ENCODE measurements around the gene CORO1C.

Gene CORO1C

GRCh38 chr12:108615918-108616317 lies 115.4 kb downstream of the CORO1C start:
- Histone ChIP-seq H3K4me1 (ENCODE audit: insufficient read depth, low read length) (peaks cover 3% of the 10 kb centered on the region; the same call in 1 of the 2 replicates), H3K27ac (ENCODE audit: low read depth, low read length) (no peak overlapping the region), H3K9ac (ENCODE audit: low read depth, low read length) (no peak overlapping the region), H3K9me3 (ENCODE audit: insufficient read depth, low read depth, low read length) (peaks cover 3% of the 10 kb centered on the region; the same call in 1 of the 2 replicates), H3K27me3 (ENCODE audit: insufficient read depth, low read length) (no peaks in the 10 kb centered on the region), H3K4me3 (ENCODE audit: low read length) (no peak overlapping the region), H3K36me3 (ENCODE audit: insufficient read depth, low read length) (no peaks in the 10 kb centered on the region)
- 92% methylated on average over 1 of the region's 1 CpG for WGBS

DNA sequence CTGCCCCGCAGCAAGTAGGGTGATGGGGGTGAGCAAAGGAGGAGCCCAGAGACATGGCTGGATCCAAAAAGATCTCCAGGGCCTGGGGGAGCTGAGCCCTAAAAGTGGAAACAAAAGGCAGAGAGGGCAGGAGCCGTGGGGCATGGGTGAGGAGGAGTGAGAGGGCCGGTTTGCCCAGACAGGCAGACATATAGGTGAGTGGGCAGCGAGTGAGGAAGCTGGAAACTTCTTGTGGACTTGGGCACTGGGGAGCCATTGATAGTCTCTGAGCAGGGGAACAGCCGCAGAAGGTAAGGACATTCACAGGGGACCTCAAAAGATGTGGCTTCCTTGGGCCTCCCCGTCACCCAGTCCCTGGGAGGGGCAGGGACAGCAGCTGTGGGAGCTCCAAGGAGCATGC lies 116.7 kb downstream of the CORO1C start:
- H3K36me3 ChIP-seq (ENCODE audit: insufficient read depth, low read length) = no peaks in the 10 kb centered on the region
- H3K27me3 ChIP-seq (ENCODE audit: insufficient read depth, low read length) = no peaks in the 10 kb centered on the region
- H3K27ac ChIP-seq (ENCODE audit: low read depth, low read length) = no peak overlapping the region
- H3K4me1 ChIP-seq (ENCODE audit: insufficient read depth, low read length) = 0 out of 2 replicates have a peak, but pooled peaks cover 3% of the 10 kb centered on the region
- H3K4me3 ChIP-seq (ENCODE audit: low read length) = no peak overlapping the region
- H3K9me3 ChIP-seq (ENCODE audit: insufficient read depth, low read depth, low read length) = peaks cover 3% of the 10 kb centered on the region; the same call in 1 of the 2 replicates
- 92% methylated on average over 6 of the region's 6 CpGs for WGBS
- H3K9ac ChIP-seq (ENCODE audit: low read depth, low read length) = no peak overlapping the region

DNA sequence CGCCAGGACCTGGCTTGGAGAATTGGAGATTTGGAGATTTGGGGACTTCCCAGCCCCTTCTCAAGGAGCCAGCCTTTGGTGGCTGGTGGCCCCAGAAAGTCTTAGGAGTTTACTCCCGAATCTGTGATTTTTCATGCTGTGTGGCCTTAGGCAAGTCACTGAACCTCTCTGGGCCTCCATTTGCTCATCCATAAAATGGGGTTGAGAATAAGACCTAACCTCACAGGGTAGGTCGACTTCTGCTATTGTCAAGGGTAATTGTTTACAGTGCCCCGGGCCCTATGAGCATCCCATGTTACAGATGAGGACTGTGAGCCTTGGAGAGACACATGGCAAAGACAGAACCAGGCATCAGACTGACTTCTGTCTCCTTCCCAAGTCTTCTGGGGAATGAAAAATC lies 117.3 kb downstream of the CORO1C start:
- H3K27me3 ChIP-seq (ENCODE audit: insufficient read depth, low read length) = no peaks in the 10 kb centered on the region
- peaks cover 3% of the 10 kb centered on the region; the same call in 1 of the 2 replicates for H3K9me3 ChIP-seq (ENCODE audit: insufficient read depth, low read depth, low read length)
- H3K36me3 ChIP-seq (ENCODE audit: insufficient read depth, low read length) = no peaks in the 10 kb centered on the region
- H3K27ac ChIP-seq (ENCODE audit: low read depth, low read length) = no peak overlapping the region
- H3K4me1 ChIP-seq (ENCODE audit: insufficient read depth, low read length) = 0 out of 2 replicates have a peak, but pooled peaks cover 3% of the 10 kb centered on the region
- 88% methylated on average over 4 of the region's 4 CpGs for WGBS
- H3K4me3 ChIP-seq (ENCODE audit: low read length) = no peak overlapping the region
- H3K9ac ChIP-seq (ENCODE audit: low read depth, low read length) = no peak overlapping the region

DNA sequence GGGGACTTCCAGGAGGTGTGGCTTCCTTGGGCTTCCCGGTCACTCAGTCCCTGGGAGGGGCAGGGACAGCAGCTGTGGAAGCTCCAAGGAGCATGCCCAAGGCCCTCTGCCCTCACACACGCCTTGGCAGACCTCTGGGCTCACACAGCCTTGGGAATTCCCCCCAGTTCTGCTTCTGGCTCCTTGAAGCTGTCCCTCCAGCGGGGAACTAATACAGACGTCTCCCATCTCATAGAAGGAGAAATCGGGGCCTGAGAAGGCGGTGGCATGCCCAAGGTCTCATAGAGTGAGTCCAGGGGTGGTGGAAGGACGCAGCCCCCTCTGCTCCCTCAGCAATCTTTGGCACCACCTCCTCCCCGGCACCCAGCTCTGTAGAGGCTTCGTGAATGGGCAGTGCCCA lies 117.8 kb downstream of the CORO1C start:
- H3K9me3 ChIP-seq (ENCODE audit: insufficient read depth, low read depth, low read length) = peaks cover 3% of the 10 kb centered on the region; the same call in 1 of the 2 replicates
- WGBS = 80% methylated on average over 9 of the region's 9 CpGs
- no peak overlapping the region for H3K27ac ChIP-seq (ENCODE audit: low read depth, low read length)
- no peaks in the 10 kb centered on the region for H3K36me3 ChIP-seq (ENCODE audit: insufficient read depth, low read length)
- 0 out of 2 replicates have a peak, but pooled peaks cover 3% of the 10 kb centered on the region for H3K4me1 ChIP-seq (ENCODE audit: insufficient read depth, low read length)
- no peak overlapping the region for H3K4me3 ChIP-seq (ENCODE audit: low read length)
- no peak overlapping the region for H3K9ac ChIP-seq (ENCODE audit: low read depth, low read length)
- H3K27me3 ChIP-seq (ENCODE audit: insufficient read depth, low read length) = no peaks in the 10 kb centered on the region

GRCh38 chr12:108612788-108613282 lies 118.5 kb downstream of the CORO1C start:
- H3K4me3 ChIP-seq (ENCODE audit: low read length) = no peak overlapping the region
- no peaks in the 10 kb centered on the region for H3K4me1 ChIP-seq (ENCODE audit: insufficient read depth, low read length)
- no peak overlapping the region for H3K27ac ChIP-seq (ENCODE audit: low read depth, low read length)
- H3K36me3 ChIP-seq (ENCODE audit: insufficient read depth, low read length) = no peaks in the 10 kb centered on the region
- no peak overlapping the region for H3K9ac ChIP-seq (ENCODE audit: low read depth, low read length)
- 75% methylated on average over 8 of the region's 8 CpGs for WGBS
- H3K27me3 ChIP-seq (ENCODE audit: insufficient read depth, low read length) = no peaks in the 10 kb centered on the region
- peaks cover 3% of the 10 kb centered on the region; the same call in 1 of the 2 replicates for H3K9me3 ChIP-seq (ENCODE audit: insufficient read depth, low read depth, low read length)

- Histone ChIP-seq H3K4me3 (ENCODE audit: low read length) (no peak overlapping the region), H3K27me3 (ENCODE audit: insufficient read depth, low read length) (no peaks in the 10 kb centered on the region), H3K27ac (ENCODE audit: low read depth, low read length) (no peak overlapping the region), H3K4me1 (ENCODE audit: insufficient read depth, low read length) (no peaks in the 10 kb centered on the region), H3K9ac (ENCODE audit: low read depth, low read length) (no peak overlapping the region), H3K36me3 (ENCODE audit: insufficient read depth, low read length) (no peaks in the 10 kb centered on the region), H3K9me3 (ENCODE audit: insufficient read depth, low read depth, low read length) (peaks cover 3% of the 10 kb centered on the region; the same call in 1 of the 2 replicates)
- whole genome bisulfite sequencing = 62% methylated on average over 5 of the region's 5 CpGs
These were observed 119.4 kb downstream of the CORO1C start for GRCh38 chr12:108611884-108612415.

- peaks cover 3% of the 10 kb centered on the region; the same call in 1 of the 2 replicates for H3K9me3 ChIP-seq (ENCODE audit: insufficient read depth, low read depth, low read length)
- H3K4me1 ChIP-seq (ENCODE audit: insufficient read depth, low read length) = no peaks in the 10 kb centered on the region
- H3K36me3 ChIP-seq (ENCODE audit: insufficient read depth, low read length) = no peaks in the 10 kb centered on the region
- 92% methylated on average over 15 of the region's 15 CpGs for WGBS
- no peak overlapping the region for H3K4me3 ChIP-seq (ENCODE audit: low read length)
- no peak overlapping the region for H3K9ac ChIP-seq (ENCODE audit: low read depth, low read length)
- no peak overlapping the region for H3K27ac ChIP-seq (ENCODE audit: low read depth, low read length)
- H3K27me3 ChIP-seq (ENCODE audit: insufficient read depth, low read length) = no peaks in the 10 kb centered on the region
These were observed 120.3 kb downstream of the CORO1C start for GRCh38 chr12:108610856-108611605.

DNA sequence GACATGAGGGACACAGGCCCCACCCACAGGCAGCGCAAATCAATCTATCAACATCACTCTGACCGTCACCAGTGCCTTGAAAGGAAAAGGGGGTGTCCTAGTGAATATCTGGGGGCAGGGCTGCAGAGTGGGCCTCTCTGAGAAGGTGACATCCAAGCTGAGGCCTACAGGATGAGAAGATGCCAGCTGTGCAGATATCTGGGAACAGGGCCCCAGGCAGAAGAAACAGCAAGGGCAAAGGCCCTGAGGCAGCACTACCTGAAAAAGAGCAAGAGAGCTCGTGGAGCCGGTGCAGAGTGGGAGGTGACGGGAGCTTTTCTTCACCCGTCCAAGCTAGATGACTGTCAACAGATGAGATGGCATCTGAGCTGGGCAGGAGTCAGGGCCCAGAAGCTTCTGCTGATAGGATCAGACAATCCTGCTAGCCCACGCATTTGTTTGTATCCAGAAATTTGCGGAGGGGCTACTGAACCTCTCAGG lies 120.9 kb downstream of the CORO1C start:
- WGBS = 91% methylated on average over 7 of the region's 8 CpGs
- Histone ChIP-seq H3K9me3 (ENCODE audit: insufficient read depth, low read depth, low read length) (no peaks in the 10 kb centered on the region), H3K36me3 (ENCODE audit: insufficient read depth, low read length) (no peaks in the 10 kb centered on the region), H3K4me3 (ENCODE audit: low read length) (no peak overlapping the region), H3K27me3 (ENCODE audit: insufficient read depth, low read length) (no peaks in the 10 kb centered on the region), H3K4me1 (ENCODE audit: insufficient read depth, low read length) (no peaks in the 10 kb centered on the region), H3K9ac (ENCODE audit: low read depth, low read length) (no peak overlapping the region), H3K27ac (ENCODE audit: low read depth, low read length) (no peak overlapping the region)

GRCh38 chr12:108609537-108610335 lies 121.6 kb downstream of the CORO1C start:
- Histone ChIP-seq H3K4me3 (ENCODE audit: low read length) (no peak overlapping the region), H3K27ac (ENCODE audit: low read depth, low read length) (no peak overlapping the region), H3K9ac (ENCODE audit: low read depth, low read length) (no peak overlapping the region), H3K9me3 (ENCODE audit: insufficient read depth, low read depth, low read length) (no peaks in the 10 kb centered on the region), H3K36me3 (ENCODE audit: insufficient read depth, low read length) (no peaks in the 10 kb centered on the region), H3K27me3 (ENCODE audit: insufficient read depth, low read length) (no peaks in the 10 kb centered on the region), H3K4me1 (ENCODE audit: insufficient read depth, low read length) (no peaks in the 10 kb centered on the region)
- WGBS = 81% methylated on average over 20 of the region's 21 CpGs

GRCh38 chr12:108608616-108609015 lies 122.7 kb downstream of the CORO1C start:
- H3K27me3 ChIP-seq (ENCODE audit: insufficient read depth, low read length) = no peaks in the 10 kb centered on the region
- H3K27ac ChIP-seq (ENCODE audit: low read depth, low read length) = no peak overlapping the region
- H3K9ac ChIP-seq (ENCODE audit: low read depth, low read length) = no peak overlapping the region
- H3K4me1 ChIP-seq (ENCODE audit: insufficient read depth, low read length) = 0 out of 2 replicates have a peak, but pooled peaks cover 4% of the 10 kb centered on the region
- no peak overlapping the region for H3K4me3 ChIP-seq (ENCODE audit: low read length)
- no peaks in the 10 kb centered on the region for H3K9me3 ChIP-seq (ENCODE audit: insufficient read depth, low read depth, low read length)
- WGBS = 89% methylated on average over 5 of the region's 5 CpGs
- H3K36me3 ChIP-seq (ENCODE audit: insufficient read depth, low read length) = no peaks in the 10 kb centered on the region

Measured in HUES64 (cell line).